GM06990 (cell line): ENCODE measurements around the gene IHH.

Experiments
- DNase-seq: peaks from one replicate; pipeline ENCODE4 v3.0.0-alpha.2; 2011; ENCODE audit not compliant: insufficient read length; ENCODE audit errors: extremely low read depth
- H3K27me3 ChIP-seq: replicated peaks from 2 replicates; pipeline ENCODE4 v1.6.0; 2011; ENCODE audit warnings: low read length; ENCODE audit not compliant: control insufficient read depth, insufficient read depth
- H3K36me3 ChIP-seq: 2 replicates; pipeline ENCODE4 v1.5.1; 2011; ENCODE audit warnings: low read length; ENCODE audit not compliant: control insufficient read depth, insufficient read depth
- H3K4me3 ChIP-seq: replicated peaks from 2 replicates; pipeline ENCODE4 v1.5.1; 2011; ENCODE audit warnings: low read depth, mild to moderate bottlenecking, control low read depth, low read length
- TF ChIP-seq, protein P1 (sequence below): IDR thresholded peaks from 2 replicates; pipeline ENCODE4 v1.5.1; 2011; ENCODE audit warnings: low read length, control low read depth, mild to moderate bottlenecking, inconsistent platforms; ENCODE audit not compliant: insufficient read depth, poor library complexity, severe bottlenecking

IHH gene

DNA sequence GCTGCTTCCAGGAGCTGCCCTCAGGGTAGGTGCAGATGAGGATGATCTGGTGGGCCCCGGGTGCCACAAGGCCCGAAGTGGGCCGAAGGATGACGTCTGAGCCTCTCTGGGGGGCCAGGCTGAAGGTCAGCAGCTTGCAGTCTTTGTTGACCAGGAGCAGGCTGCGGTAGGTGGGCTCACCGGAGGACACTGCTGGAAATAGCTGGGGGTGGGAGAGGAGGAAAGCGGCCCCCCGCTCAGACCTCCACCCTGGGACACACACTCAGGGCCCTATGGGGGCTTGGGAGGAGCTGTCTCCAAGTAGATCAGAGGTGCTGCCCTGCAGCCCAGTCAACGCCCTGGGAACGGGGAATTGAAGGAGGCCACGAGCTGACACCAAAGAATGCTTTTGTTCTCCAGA lies 36.7 kb downstream of the IHH start:
- no peak for DNase-seq
- Histone ChIP-seq H3K36me3 (no peaks in the 10 kb centered on the region), H3K4me3 (no peak overlapping the region), H3K27me3 (peaks cover 1% of the 10 kb centered on the region; the same call in 1 of the 2 replicates)
- TF ChIP-seq, protein P1, sequence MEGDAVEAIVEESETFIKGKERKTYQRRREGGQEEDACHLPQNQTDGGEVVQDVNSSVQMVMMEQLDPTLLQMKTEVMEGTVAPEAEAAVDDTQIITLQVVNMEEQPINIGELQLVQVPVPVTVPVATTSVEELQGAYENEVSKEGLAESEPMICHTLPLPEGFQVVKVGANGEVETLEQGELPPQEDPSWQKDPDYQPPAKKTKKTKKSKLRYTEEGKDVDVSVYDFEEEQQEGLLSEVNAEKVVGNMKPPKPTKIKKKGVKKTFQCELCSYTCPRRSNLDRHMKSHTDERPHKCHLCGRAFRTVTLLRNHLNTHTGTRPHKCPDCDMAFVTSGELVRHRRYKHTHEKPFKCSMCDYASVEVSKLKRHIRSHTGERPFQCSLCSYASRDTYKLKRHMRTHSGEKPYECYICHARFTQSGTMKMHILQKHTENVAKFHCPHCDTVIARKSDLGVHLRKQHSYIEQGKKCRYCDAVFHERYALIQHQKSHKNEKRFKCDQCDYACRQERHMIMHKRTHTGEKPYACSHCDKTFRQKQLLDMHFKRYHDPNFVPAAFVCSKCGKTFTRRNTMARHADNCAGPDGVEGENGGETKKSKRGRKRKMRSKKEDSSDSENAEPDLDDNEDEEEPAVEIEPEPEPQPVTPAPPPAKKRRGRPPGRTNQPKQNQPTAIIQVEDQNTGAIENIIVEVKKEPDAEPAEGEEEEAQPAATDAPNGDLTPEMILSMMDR = no peak

- no peak for DNase-seq
- Histone ChIP-seq H3K4me3 (no peak overlapping the region), H3K36me3 (no peaks in the 10 kb centered on the region), H3K27me3 (peaks cover 1% of the 10 kb centered on the region; the same call in 1 of the 2 replicates)
- TF ChIP-seq, protein P1 = no peak
These were observed 37.6 kb downstream of the IHH start for GRCh38 chr2:219023045-219023605.

- Histone ChIP-seq H3K27me3 (peaks cover 1% of the 10 kb centered on the region; the same call in 1 of the 2 replicates), H3K36me3 (no peaks in the 10 kb centered on the region), H3K4me3 (no peak overlapping the region)
- DNase-seq = no peak
- TF ChIP-seq, protein P1 = no peak
These were observed 38.1 kb downstream of the IHH start for GRCh38 chr2:219022616-219023015.

- no peak for DNase-seq
- H3K27me3 ChIP-seq = peaks cover 1% of the 10 kb centered on the region; the same call in 1 of the 2 replicates
- no peaks in the 10 kb centered on the region for H3K36me3 ChIP-seq
- TF ChIP-seq, protein P1 = no peak
- no peak overlapping the region for H3K4me3 ChIP-seq
These were observed 38.7 kb downstream of the IHH start for GRCh38 chr2:219022041-219022440.

GRCh38 chr2:219021591-219021990 lies 39.1 kb downstream of the IHH start:
- Histone ChIP-seq H3K27me3 (peaks cover 1% of the 10 kb centered on the region; the same call in 1 of the 2 replicates), H3K4me3 (no peak overlapping the region), H3K36me3 (no peaks in the 10 kb centered on the region)
- no peak for DNase-seq
- TF ChIP-seq, protein P1 = no peak
